Adrenal gland (tissue), 12 donors: Measurements from ENCODE around the gene PAPLN. TPM values are rescaled to one million over a fixed set of nuclear protein-coding genes. Genes with fewer than 3 reads are reported as not detected.
"Not testable (repeated sequence)": the region's sequence is repeated elsewhere in the genome, so short reads cannot be mapped to it uniquely, and the experiment has no call there.

Experiments
- DNase-seq, 7 donors: peaks; one replicate each; pipeline ENCODE4 v3.0.0-alpha.2; 2019 to 2020
- H3K27ac ChIP-seq, 5 donors: fragments of 200-600 bp; sonication (generic) in 4 of 5; 1 replicate in 3 of 5; 2 replicates in 2 of 5; pipeline versions ENCODE4 v1.5.1 to v1.8.0; 2016 to 2020; ENCODE audit warnings: mild to moderate bottlenecking in 1 of 5
- H3K27me3 ChIP-seq: fragments of 200-600 bp; 2 replicates; pipeline ENCODE4 v1.8.0; 2021
- H3K36me3 ChIP-seq, 2 donors: fragments of 200-600 bp; replicated peaks in 1 of 2; 1 replicate in 1 of 2; 2 replicates in 1 of 2; pipeline versions ENCODE4 v1.5.1 to v1.8.0; 2018 to 2022
- H3K4me1 ChIP-seq, 2 donors: fragments of 200-600 bp; replicated peaks in 1 of 2; 1 replicate in 1 of 2; 2 replicates in 1 of 2; pipeline versions ENCODE4 v1.5.1 to v1.8.0; 2018 to 2021
- H3K4me3 ChIP-seq, 4 donors: fragments of 200-600 bp; sonication (generic) in 3 of 4; one replicate each; pipeline ENCODE4 v1.5.1; 2016 to 2018
- H3K9me3 ChIP-seq, 3 donors: fragments of 200-600 bp; sonication (generic) in 1 of 3; replicated peaks in 1 of 3; 1 replicate in 2 of 3; 2 replicates in 1 of 3; pipeline versions ENCODE4 v1.5.1 to v1.8.0; 2016 to 2021
- POLR2A ChIP-seq, 2 donors: fragments of 450-650 bp; IDR thresholded peaks; one replicate each; pipeline ENCODE4 v1.6.1; 2017; ENCODE audit warnings: antibody characterized with exemption in 2 of 2, mild to moderate bottlenecking in 2 of 2, moderate library complexity in 1 of 2
- WGBS, 4 donors: extraction: QIAGEN DNeasy Blood & Tissue Kit in 2 of 4; methylation state at CpG; one replicate each; pipeline versions ENCODE4 v1.1.5 to v1.1.7; 2013 to 2017; 5-methylcytosine and 5-hydroxymethylcytosine counted together
- intact Hi-C, 2 donors: fragments of 100-400 bp; cut with DNase I; formaldehyde crosslinking; loops; one replicate each; pipeline versions ENCODE4 v1.14.1 to v1.15.0; 2022 to 2023
- polyA plus RNA-seq, 3 donors: library from polyadenylated mRNA; stranded (reverse); fragments of 200-250 nt in 2 of 3; fragments of 350-450 nt in 1 of 3; fragmentation: Illumina TruSeq in 1 of 3; extraction: RNeasy Lipid Tissue Mini Kit (QIAGEN cat#74804) in 1 of 3; gene quantifications; one replicate each; pipeline ENCODE4 v1.2.3, GENCODE V29; 2013 to 2014
- total RNA-seq, 9 donors: library from RNA; depleted of rRNA in 4 of 9; stranded (reverse); fragments of >200 nt in 4 of 9; fragments of 120-200 nt in 1 of 9; fragmentation: NEBNext Ultra II Directional in 1 of 9; extraction: Animal tissue kit (Norgen Biotek cat#: 25700) in 1 of 9; gene quantifications; one replicate each; pipeline versions ENCODE4 v1.1.0 to v1.2.4, GENCODE V29; 2013 to 2023
- TF ChIP-seq, protein P1 (sequence below), 6 experiments: fragments of 450-650 bp in 4 of 6; fragments of 200-600 bp in 2 of 6; sonication (generic) in 1 of 6; IDR thresholded peaks; 1 replicate in 5 of 6; 2 replicates in 1 of 6; pipeline versions ENCODE4 v1.5.1 to v1.8.0; 2016 to 2021; ENCODE audit warnings: antibody characterized with exemption in 6 of 6, mild to moderate bottlenecking in 2 of 6, moderate library complexity in 1 of 6
- donor health status: healthy with polysubstance abuse.
- donor health status: Bipolar disorder and iron deficiency.
- donor health status: DM: yes; HTN: yes; CAD: no.
- donor health status: DM: no; HTN: no; CAD: no.
- donor health status: DM: no; HTN: no; CAD: no.
- donor health status: DM: yes; HTN: yes; CAD: no.

Gene PAPLN
- total and polyA plus RNA-seq, 12 donors: 4.2 to 33.6 (median 12.5) TPM

DNA sequence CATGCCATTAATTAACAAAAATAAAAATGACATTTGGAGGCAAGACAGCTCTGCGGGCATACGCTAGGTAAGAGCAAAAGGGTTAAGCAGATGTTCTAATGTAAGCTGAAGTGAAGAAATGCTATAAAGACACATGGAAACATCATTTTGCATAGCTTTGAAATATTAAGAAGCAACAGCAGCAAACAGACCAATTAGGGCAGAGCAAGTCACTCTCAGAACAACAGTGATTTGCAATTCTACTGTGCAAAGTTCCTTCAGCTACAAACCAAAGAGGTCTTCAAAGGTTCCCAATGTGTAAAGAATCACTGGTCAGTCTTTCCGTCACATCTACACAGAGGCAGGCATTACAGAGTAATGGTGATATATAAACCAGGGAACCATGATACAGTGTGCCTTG is 68.2 kb downstream of the PAPLN start:
- no peaks in the 10 kb centered on the region for H3K9me3 ChIP-seq
- peaks cover 0 to 14% of the 10 kb centered on the region in 2 donors for H3K4me1 ChIP-seq
- H3K27me3 ChIP-seq: no peaks in the 10 kb centered on the region
- WGBS, 4 donors: 61 to 84% (median 78%) methylated on average over 3 of the region's 3 CpGs
- intact Hi-C loops: no loop called here
- no peak for DNase-seq
- no peak overlapping the region for H3K4me3 ChIP-seq
- TF ChIP-seq POLR2A (IDR thresholded peaks at IDR 0.05): no peak
- TF ChIP-seq, protein P1, sequence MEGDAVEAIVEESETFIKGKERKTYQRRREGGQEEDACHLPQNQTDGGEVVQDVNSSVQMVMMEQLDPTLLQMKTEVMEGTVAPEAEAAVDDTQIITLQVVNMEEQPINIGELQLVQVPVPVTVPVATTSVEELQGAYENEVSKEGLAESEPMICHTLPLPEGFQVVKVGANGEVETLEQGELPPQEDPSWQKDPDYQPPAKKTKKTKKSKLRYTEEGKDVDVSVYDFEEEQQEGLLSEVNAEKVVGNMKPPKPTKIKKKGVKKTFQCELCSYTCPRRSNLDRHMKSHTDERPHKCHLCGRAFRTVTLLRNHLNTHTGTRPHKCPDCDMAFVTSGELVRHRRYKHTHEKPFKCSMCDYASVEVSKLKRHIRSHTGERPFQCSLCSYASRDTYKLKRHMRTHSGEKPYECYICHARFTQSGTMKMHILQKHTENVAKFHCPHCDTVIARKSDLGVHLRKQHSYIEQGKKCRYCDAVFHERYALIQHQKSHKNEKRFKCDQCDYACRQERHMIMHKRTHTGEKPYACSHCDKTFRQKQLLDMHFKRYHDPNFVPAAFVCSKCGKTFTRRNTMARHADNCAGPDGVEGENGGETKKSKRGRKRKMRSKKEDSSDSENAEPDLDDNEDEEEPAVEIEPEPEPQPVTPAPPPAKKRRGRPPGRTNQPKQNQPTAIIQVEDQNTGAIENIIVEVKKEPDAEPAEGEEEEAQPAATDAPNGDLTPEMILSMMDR (IDR thresholded peaks at IDR 0.05): no peak
- no peak overlapping the region for H3K27ac ChIP-seq
- H3K36me3 ChIP-seq: no peaks in the 10 kb centered on the region

DNA sequence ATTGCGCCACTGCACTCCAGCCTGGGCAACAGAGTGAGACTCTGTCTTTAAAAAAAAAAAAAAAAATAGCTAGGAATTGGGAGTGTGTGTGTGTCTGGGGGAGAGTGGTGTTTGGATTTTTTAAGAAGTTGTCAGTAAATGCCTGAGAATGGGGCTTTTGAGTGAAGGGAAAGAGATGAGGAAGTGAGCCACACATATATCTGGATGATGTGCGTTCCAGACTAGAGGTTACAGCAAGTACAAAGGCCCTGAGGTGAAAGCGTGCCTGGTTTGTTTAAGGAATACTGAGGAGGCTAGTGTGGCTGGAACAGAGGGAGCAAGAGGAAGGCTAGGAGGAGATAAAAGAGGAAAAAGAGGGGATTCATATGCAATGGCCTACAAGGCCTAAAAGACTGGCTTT is 70.0 kb downstream of the PAPLN start:
- H3K36me3 ChIP-seq: no peaks in the 10 kb centered on the region
- intact Hi-C loops: no loop called here
- 92 to 97% (median 94%) methylated on average over 3 of the region's 3 CpGs for WGBS, 4 donors
- no peak overlapping the region for H3K4me3 ChIP-seq
- no peak for DNase-seq
- H3K9me3 ChIP-seq: no peaks in the 10 kb centered on the region
- H3K27me3 ChIP-seq: no peaks in the 10 kb centered on the region
- peaks cover 0 to 21% of the 10 kb centered on the region in 2 donors for H3K4me1 ChIP-seq
- no peak for TF ChIP-seq POLR2A (IDR thresholded peaks at IDR 0.05)
- TF ChIP-seq, protein P1 (IDR thresholded peaks at IDR 0.05): no peak
- H3K27ac ChIP-seq: no peak overlapping the region

DNA sequence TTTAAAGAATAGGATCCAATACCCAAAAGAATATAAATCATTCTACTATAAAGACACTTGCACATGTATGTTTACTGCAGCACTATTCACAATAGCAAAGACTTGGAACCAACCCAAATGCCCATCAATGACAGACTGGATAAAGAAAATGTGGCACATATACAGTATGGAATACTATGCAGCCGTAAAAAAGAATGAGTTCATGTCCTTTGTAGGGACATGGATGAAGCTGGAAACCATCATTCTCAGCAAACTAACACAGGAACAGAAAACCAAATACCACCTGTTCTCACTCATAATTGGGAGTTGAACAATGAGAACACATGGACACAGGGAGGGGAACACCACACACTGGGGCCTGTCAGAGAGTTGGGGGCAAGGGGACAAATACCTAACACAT is 71.9 kb downstream of the PAPLN start:
- DNase-seq, H3K4me3 ChIP-seq, intact Hi-C loops, H3K27ac ChIP-seq, H3K27me3 ChIP-seq, H3K36me3 ChIP-seq, H3K9me3 ChIP-seq: not testable (repeated sequence)
- peaks cover 0 to 16% of the 10 kb centered on the region in 2 donors for H3K4me1 ChIP-seq
- WGBS, 4 donors: 86 to 100% (median 92%) methylated on average over 1 of the region's 1 CpG

DNA sequence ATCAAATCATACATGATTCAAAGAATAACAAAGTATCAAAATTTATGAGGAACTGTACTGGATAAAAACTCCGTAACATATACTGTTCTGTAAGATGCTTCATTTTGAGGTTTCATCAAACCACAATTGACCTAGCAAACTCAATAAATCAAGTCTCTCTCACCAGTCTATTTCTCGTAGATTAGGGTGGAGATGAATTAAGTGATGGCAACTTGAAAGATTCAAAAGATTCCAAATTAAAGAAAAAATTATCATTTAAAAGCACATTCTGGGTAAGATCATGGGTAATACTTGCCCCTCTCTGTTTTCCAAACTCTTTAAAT is 74.4 kb downstream of the PAPLN start:
- TF ChIP-seq POLR2A (IDR thresholded peaks at IDR 0.05): no peak
- TF ChIP-seq, protein P1 (IDR thresholded peaks at IDR 0.05): no peak
- Histone ChIP-seq H3K27ac (peak overlapping the region in 1 of 5 donors; percentile 56), H3K4me3 (no peak overlapping the region), H3K9me3 (no peaks in the 10 kb centered on the region), H3K36me3 (no peaks in the 10 kb centered on the region), H3K4me1 (peaks cover 0 to 16% of the 10 kb centered on the region in 2 donors), H3K27me3 (no peaks in the 10 kb centered on the region)
- DNase-seq: no peak
- 69 to 81% (median 71%) methylated on average over 2 of the region's 2 CpGs for WGBS, 4 donors
- intact Hi-C loops: no loop called here

DNA sequence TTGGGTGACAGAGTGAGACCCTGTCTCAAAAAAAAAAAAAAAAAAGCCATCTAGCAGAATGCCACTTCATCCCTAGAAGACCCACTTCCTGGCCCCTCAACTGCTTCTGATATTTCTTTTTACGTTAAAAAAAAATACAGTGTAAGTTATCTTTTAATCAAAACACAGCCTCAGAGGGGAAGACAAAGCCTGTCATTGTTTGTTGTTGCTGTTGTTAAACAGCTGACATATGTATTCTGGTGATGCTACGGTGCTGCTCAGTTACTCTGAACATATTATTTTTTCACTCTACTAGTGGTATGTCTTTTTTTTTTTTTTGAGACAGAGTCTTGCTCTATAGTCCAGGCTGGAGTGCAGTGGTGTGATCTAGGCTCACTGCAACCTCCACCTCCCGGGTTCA is 75.4 kb downstream of the PAPLN start:
- Histone ChIP-seq H3K9me3 (no peaks in the 10 kb centered on the region), H3K36me3 (no peaks in the 10 kb centered on the region), H3K4me3 (no peak overlapping the region), H3K27me3 (no peaks in the 10 kb centered on the region), H3K27ac (no peak overlapping the region), H3K4me1 (peaks cover 0 to 16% of the 10 kb centered on the region in 2 donors)
- intact Hi-C loops: no loop called here
- TF ChIP-seq, protein P1 (IDR thresholded peaks at IDR 0.05): no peak
- no peak for TF ChIP-seq POLR2A (IDR thresholded peaks at IDR 0.05)
- WGBS, 4 donors: 78 to 90% (median 83%) methylated on average over 3 of the region's 3 CpGs
- no peak for DNase-seq
